Thyroid gland (tissue), 4 donors: Measurements from ENCODE around the gene PAK6.

Experiments used
- CTCF ChIP-seq, 6 experiments: fragments of 200-600 bp in 3 of 6; fragments of 450-650 bp in 3 of 6; sonication (generic) in 3 of 6; IDR thresholded peaks; one replicate each; pipeline ENCODE4 v1.5.1; 2016 to 2019; ENCODE audit warnings: antibody characterized with exemption in 6 of 6, mild to moderate bottlenecking in 2 of 6, inconsistent platforms in 1 of 6, moderate library complexity in 1 of 6
- POLR2A ChIP-seq, 2 donors: fragments of 450-650 bp; IDR thresholded peaks; one replicate each; pipeline ENCODE4 v1.6.1; 2017; ENCODE audit warnings: antibody characterized with exemption in 2 of 2, mild to moderate bottlenecking in 2 of 2, moderate library complexity in 1 of 2

- no peak for TF ChIP-seq CTCF (IDR thresholded peaks at IDR 0.05)
- TF ChIP-seq POLR2A (IDR thresholded peaks at IDR 0.05): no peak
Observed at GRCh38 chr15:40234783-40235182, 4.1 kb upstream of the PAK6 start.
